ENCODE data around the gene NUDT16.

The NUDT16 gene

GRCh38 chr3:131417751-131418150, 36.2 kb downstream of the NUDT16 start:
- no peak overlapping the region for H3K9ac ChIP-seq (ENCODE audit: low read length)

GRCh38 chr3:131421301-131421700, 39.7 kb downstream of the NUDT16 start:
- Histone ChIP-seq H4K8ac (ENCODE audit: low read depth, low read length) (no peak overlapping the region), H3K4ac (ENCODE audit: low read depth, low read length) (no peak overlapping the region), H3K4me2 (ENCODE audit: low read length) (no peak overlapping the region), H3K9me3 (ENCODE audit: insufficient read depth, low read depth, low read length) (no peaks in the 10 kb centered on the region), H3K9ac (ENCODE audit: low read length) (no peak overlapping the region), H3K4me1 (ENCODE audit: control insufficient read depth in 1 of 2, insufficient read depth in 2 of 2, low read length in 2 of 2) (no peaks in the 10 kb centered on the region), H3K14ac (ENCODE audit: low read length) (no peak overlapping the region), H3K27ac (ENCODE audit: low read depth, low read length) (no peak overlapping the region), H3K79me1 (ENCODE audit: low read length) (no peaks in the 10 kb centered on the region), H2AK5ac (ENCODE audit: low read length) (no peak overlapping the region), H2BK120ac (ENCODE audit: insufficient read depth, low read length, poor library complexity) (no peak overlapping the region), H3K36me3 (ENCODE audit: control insufficient read depth in 1 of 2, insufficient read depth in 2 of 2, low read length in 2 of 2) (no peaks in the 10 kb centered on the region), H2BK12ac (ENCODE audit: low read length) (no peak overlapping the region), H4K12ac (ENCODE audit: low read depth, low read length) (no peak overlapping the region), H3K27me3 (ENCODE audit: insufficient read depth, low read length) (no peaks in the 10 kb centered on the region), H3K79me2 (ENCODE audit: control insufficient read depth, insufficient read depth, low read length, poor library complexity) (no peaks in the 10 kb centered on the region), H3K18ac (ENCODE audit: low read length) (no peak overlapping the region), H3K4me3 (ENCODE audit: low read depth, low read length) (no peak overlapping the region), H4K91ac (ENCODE audit: low read depth, low read length) (no peak overlapping the region), H3K23ac (ENCODE audit: low read length) (no peak overlapping the region), H2AFZ (ENCODE audit: insufficient read depth, low read length, poor library complexity) (no peak overlapping the region), H2BK5ac (ENCODE audit: low read depth, low read length, poor library complexity) (no peak overlapping the region)
- DNase-seq, result no peak
- no CpG with 5 or more reads among the region's 1 CpG for WGBS (ENCODE audit: extremely low coverage, insufficient coverage, insufficient read length)

More at GRCh38 chr3:131417751-131418150, 36.2 kb downstream of the NUDT16 start:
- Histone ChIP-seq H3K4ac (ENCODE audit: low read depth, low read length) (no peak overlapping the region), H3K18ac (ENCODE audit: low read length) (no peak overlapping the region), H4K8ac (ENCODE audit: low read depth, low read length) (no peak overlapping the region), H3K14ac (ENCODE audit: low read length) (no peak overlapping the region), H2BK12ac (ENCODE audit: low read length) (no peak overlapping the region), H2BK5ac (ENCODE audit: low read depth, low read length, poor library complexity) (no peak overlapping the region), H3K27me3 (ENCODE audit: insufficient read depth, low read length) (no peaks in the 10 kb centered on the region), H2BK120ac (ENCODE audit: insufficient read depth, low read length, poor library complexity) (no peak overlapping the region), H2AK5ac (ENCODE audit: low read length) (no peak overlapping the region), H3K4me2 (ENCODE audit: low read length) (no peak overlapping the region), H3K4me3 (ENCODE audit: low read depth, low read length) (no peak overlapping the region), H3K23ac (ENCODE audit: low read length) (no peak overlapping the region), H3K79me1 (ENCODE audit: low read length) (no peaks in the 10 kb centered on the region), H3K36me3 (ENCODE audit: control insufficient read depth in 1 of 2, insufficient read depth in 2 of 2, low read length in 2 of 2) (no peaks in the 10 kb centered on the region), H2AFZ (ENCODE audit: insufficient read depth, low read length, poor library complexity) (no peak overlapping the region), H3K27ac (ENCODE audit: low read depth, low read length) (no peak overlapping the region), H3K4me1 (ENCODE audit: control insufficient read depth in 1 of 2, insufficient read depth in 2 of 2, low read length in 2 of 2) (no peaks in the 10 kb centered on the region), H4K12ac (ENCODE audit: low read depth, low read length) (no peak overlapping the region), H3K79me2 (ENCODE audit: control insufficient read depth, insufficient read depth, low read length, poor library complexity) (no peaks in the 10 kb centered on the region), H3K9me3 (ENCODE audit: insufficient read depth, low read depth, low read length) (no peaks in the 10 kb centered on the region), H4K91ac (ENCODE audit: low read depth, low read length) (no peak overlapping the region)
- no peak for DNase-seq
- no CpG with 5 or more reads among the region's 2 CpGs for WGBS (ENCODE audit: extremely low coverage, insufficient coverage, insufficient read length)

GRCh38 chr3:131421957-131422498, 40.5 kb downstream of the NUDT16 start:
- Histone ChIP-seq H3K36me3 (ENCODE audit: control insufficient read depth in 1 of 2, insufficient read depth in 2 of 2, low read length in 2 of 2) (no peaks in the 10 kb centered on the region), H3K4me1 (ENCODE audit: control insufficient read depth in 1 of 2, insufficient read depth in 2 of 2, low read length in 2 of 2) (no peaks in the 10 kb centered on the region), H3K23ac (ENCODE audit: low read length) (no peak overlapping the region), H3K4me3 (ENCODE audit: low read depth, low read length) (no peak overlapping the region), H2AFZ (ENCODE audit: insufficient read depth, low read length, poor library complexity) (no peak overlapping the region), H4K8ac (ENCODE audit: low read depth, low read length) (no peak overlapping the region), H2BK120ac (ENCODE audit: insufficient read depth, low read length, poor library complexity) (no peak overlapping the region), H3K9me3 (ENCODE audit: insufficient read depth, low read depth, low read length) (no peaks in the 10 kb centered on the region), H3K79me2 (ENCODE audit: control insufficient read depth, insufficient read depth, low read length, poor library complexity) (no peaks in the 10 kb centered on the region), H3K79me1 (ENCODE audit: low read length) (no peaks in the 10 kb centered on the region), H2AK5ac (ENCODE audit: low read length) (no peak overlapping the region), H3K4ac (ENCODE audit: low read depth, low read length) (no peak overlapping the region), H2BK5ac (ENCODE audit: low read depth, low read length, poor library complexity) (no peak overlapping the region), H3K14ac (ENCODE audit: low read length) (no peak overlapping the region), H3K18ac (ENCODE audit: low read length) (no peak overlapping the region), H3K4me2 (ENCODE audit: low read length) (no peak overlapping the region), H2BK12ac (ENCODE audit: low read length) (no peak overlapping the region), H3K9ac (ENCODE audit: low read length) (no peak overlapping the region), H4K12ac (ENCODE audit: low read depth, low read length) (no peak overlapping the region), H3K27ac (ENCODE audit: low read depth, low read length) (no peak overlapping the region), H4K91ac (ENCODE audit: low read depth, low read length) (no peak overlapping the region), H3K27me3 (ENCODE audit: insufficient read depth, low read length) (no peaks in the 10 kb centered on the region)
- no peak for DNase-seq

GRCh38 chr3:131427226-131427625, 45.7 kb downstream of the NUDT16 start:
- Histone ChIP-seq H3K36me3 (ENCODE audit: control insufficient read depth in 1 of 2, insufficient read depth in 2 of 2, low read length in 2 of 2) (no peaks in the 10 kb centered on the region), H3K18ac (ENCODE audit: low read length) (no peak overlapping the region), H2AK5ac (ENCODE audit: low read length) (no peak overlapping the region), H4K12ac (ENCODE audit: low read depth, low read length) (no peak overlapping the region), H3K4me2 (ENCODE audit: low read length) (no peak overlapping the region), H3K23ac (ENCODE audit: low read length) (no peak overlapping the region), H3K4ac (ENCODE audit: low read depth, low read length) (no peak overlapping the region), H3K79me2 (ENCODE audit: control insufficient read depth, insufficient read depth, low read length, poor library complexity) (no peaks in the 10 kb centered on the region), H2AFZ (ENCODE audit: insufficient read depth, low read length, poor library complexity) (no peak overlapping the region), H3K27me3 (ENCODE audit: insufficient read depth, low read length) (no peaks in the 10 kb centered on the region), H3K9me3 (ENCODE audit: insufficient read depth, low read depth, low read length) (no peaks in the 10 kb centered on the region), H2BK12ac (ENCODE audit: low read length) (no peak overlapping the region), H4K91ac (ENCODE audit: low read depth, low read length) (no peak overlapping the region), H4K8ac (ENCODE audit: low read depth, low read length) (no peak overlapping the region), H3K9ac (ENCODE audit: low read length) (no peak overlapping the region), H3K14ac (ENCODE audit: low read length) (no peak overlapping the region), H3K4me3 (ENCODE audit: low read depth, low read length) (no peak overlapping the region), H2BK5ac (ENCODE audit: low read depth, low read length, poor library complexity) (no peak overlapping the region), H2BK120ac (ENCODE audit: insufficient read depth, low read length, poor library complexity) (no peak overlapping the region), H3K79me1 (ENCODE audit: low read length) (no peaks in the 10 kb centered on the region), H3K27ac (ENCODE audit: low read depth, low read length) (no peak overlapping the region), H3K4me1 (ENCODE audit: control insufficient read depth in 1 of 2, insufficient read depth in 2 of 2, low read length in 2 of 2) (no peaks in the 10 kb centered on the region)
- DNase-seq, result no peak
- no CpG with 5 or more reads among the region's 2 CpGs for WGBS (ENCODE audit: extremely low coverage, insufficient coverage, insufficient read length)

Data from trophoblast cell (in vitro differentiated cells and primary cell).